GM13977 (cell line): ENCODE measurements around the gene ANKRD17.

Source experiments
- DNase-seq: peaks from one replicate; pipeline ENCODE4 v3.0.0; 2012; ENCODE audit warnings: low spot score
- CTCF ChIP-seq: IDR thresholded peaks from 2 replicates; pipeline ENCODE4 v1.5.1; 2012; ENCODE audit warnings: mild to moderate bottlenecking, control low read depth; ENCODE audit not compliant: insufficient read depth; ENCODE audit errors: extremely low read depth, missing control alignments
- in situ Hi-C: fragments of 300-500 bp; cut with MboI; formaldehyde crosslinking; loops from one replicate; pipeline ENCODE4 v1.12.0; 2022; ENCODE audit warnings: low sequenced_read_pairs, low pct_unique_long_range_greater_than_20kb, mixed read lengths, inconsistent platforms; ENCODE audit not compliant: unreplicated experiment

Gene ANKRD17

GRCh38 chr4:73037057-73037456 lies 221.5 kb downstream of the ANKRD17 start:
- DNase-seq: no peak
- no peak for TF ChIP-seq CTCF
- in situ Hi-C loops: no loop called here

- in situ Hi-C loops: no loop called here
- DNase-seq: no peak
- no peak for TF ChIP-seq CTCF
These were observed 222.5 kb downstream of the ANKRD17 start for GRCh38 chr4:73036123-73036522.

GRCh38 chr4:73034896-73035295 lies 223.7 kb downstream of the ANKRD17 start:
- in situ Hi-C loops: no loop called here
- TF ChIP-seq CTCF: no peak
- DNase-seq: no peak

- no peak for DNase-seq
- TF ChIP-seq CTCF: no peak
- in situ Hi-C loops: no loop called here
These were observed 230.0 kb downstream of the ANKRD17 start for GRCh38 chr4:73028621-73029020.
